GM18519 (cell line): ENCODE data around the gene PAX9.

Source experiments
- ATAC-seq: cut with Tn5 transposase; IDR thresholded peaks from one replicate; pipeline ENCODE4 v1.9.1; 2021; ENCODE audit warnings: mild to moderate bottlenecking, moderate library complexity; ENCODE audit not compliant: unreplicated experiment, low FRiP score

PAX9 gene

GRCh38 chr14:36661506-36662257 is at the start of gene PAX9:
PAX9 (plus strand) TSS chr14:36661860; CDS start chr14:36662090, 230 bp downstream.
- ATAC-seq, result peak; percentile 91

DNA sequence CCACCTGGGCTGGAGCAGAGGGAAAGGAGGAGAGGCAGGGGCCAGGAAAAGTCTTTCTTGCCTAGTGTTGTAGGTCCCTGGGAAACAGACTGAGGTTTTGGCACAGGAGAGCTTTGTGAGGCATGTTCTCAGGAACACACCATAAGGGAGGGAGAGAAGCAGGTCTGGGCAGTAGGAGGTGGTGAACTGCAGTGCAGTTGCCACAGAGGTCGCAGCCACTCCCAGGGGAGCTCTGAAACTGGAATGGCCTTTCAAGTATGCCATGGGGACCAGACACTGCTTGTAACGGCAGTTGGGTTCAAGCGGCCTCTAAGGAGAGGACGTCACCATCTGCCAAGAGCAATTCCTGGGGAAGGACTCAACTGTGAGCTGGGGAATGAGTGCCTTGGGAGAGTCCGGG is 43.8 kb upstream of the PAX9 start:
- ATAC-seq, result no peak

GRCh38 chr14:36618641-36619040 is 43.0 kb upstream of the PAX9 start:
- no peak for ATAC-seq

DNA sequence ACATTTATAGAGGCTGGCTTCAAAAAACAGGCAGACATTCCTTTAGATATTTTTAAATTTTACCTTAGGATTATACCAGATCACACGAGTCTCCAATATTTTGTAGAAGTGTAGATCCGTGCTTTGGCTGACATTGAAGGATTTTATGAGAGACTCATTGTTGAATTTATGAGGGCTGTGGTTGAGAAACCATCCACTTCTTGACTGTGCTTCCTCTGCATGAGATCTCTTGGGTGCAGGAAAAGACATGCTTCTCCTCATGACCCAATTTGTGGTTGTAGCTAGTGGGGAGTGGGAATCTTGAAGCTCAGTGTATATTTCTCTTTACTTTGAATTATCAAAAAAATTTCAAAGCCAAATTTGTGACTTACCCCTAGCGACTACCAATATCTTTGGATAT is 42.5 kb upstream of the PAX9 start:
- ATAC-seq, result no peak

DNA sequence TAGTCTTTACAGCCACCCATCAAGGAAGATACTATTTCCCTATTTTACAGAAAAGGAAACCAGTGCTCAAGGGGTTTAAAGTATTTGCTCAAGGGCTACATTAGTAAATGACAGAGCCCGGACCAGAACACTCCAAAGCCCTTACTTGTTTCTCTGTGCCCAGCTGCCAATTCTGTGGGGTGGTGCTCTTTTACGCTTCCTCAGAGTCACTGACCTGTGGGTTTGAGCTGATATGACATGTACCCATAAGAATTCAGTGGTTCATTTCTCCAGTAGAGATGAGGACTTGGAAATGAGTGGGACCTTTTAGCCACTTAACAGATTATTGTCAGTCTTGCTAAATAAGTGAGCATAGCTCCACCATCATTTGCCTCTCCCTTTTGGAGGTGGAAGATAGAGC is 41.8 kb upstream of the PAX9 start:
- ATAC-seq, result no peak

DNA sequence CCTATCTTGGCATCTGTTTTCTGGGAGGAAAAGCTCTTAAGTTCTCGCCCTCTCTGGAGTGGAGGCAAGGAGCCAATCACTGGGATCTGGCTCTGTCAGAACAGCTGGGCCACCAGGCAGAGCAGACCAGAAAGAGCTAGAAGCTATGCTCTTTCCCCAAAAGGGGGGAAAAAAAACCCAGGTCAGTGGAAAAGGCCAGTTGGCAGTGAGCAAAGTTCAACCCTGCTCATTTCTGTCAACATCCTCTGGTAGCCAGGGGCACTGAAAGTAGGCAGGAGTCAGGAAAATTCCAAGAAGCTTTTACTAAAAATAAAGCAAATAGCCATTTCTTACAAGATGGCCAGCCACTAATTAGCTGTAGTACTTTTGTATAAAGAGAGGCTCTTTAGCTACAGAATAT is 36.6 kb upstream of the PAX9 start:
- no peak for ATAC-seq

- no peak for ATAC-seq
Observed at GRCh38 chr14:36625436-36625835, 36.2 kb upstream of the PAX9 start.

- peak; percentile 72 for ATAC-seq
Observed at GRCh38 chr14:36626151-36626550, 35.5 kb upstream of the PAX9 start.

DNA sequence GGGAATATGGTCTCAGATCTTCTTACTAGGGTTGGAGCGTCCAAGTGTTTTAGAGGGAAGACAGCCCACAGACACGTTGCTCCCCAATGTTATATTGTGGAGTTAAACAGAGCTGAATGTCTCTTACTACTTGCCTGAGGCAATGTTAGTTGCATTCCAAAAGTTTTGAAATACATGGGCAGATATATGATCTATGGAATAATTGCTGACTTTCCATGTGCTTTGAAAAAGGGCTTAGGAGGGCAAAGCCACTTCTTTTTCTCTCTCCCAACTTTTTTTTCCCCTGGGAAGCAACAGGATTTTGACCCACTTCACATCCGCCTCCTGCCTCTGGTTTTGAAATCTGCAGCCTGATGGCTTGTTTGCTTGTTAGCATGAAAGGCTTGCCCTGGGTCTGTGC is 33.7 kb upstream of the PAX9 start:
- ATAC-seq, result no peak

GRCh38 chr14:36633580-36633979 is 28.1 kb upstream of the PAX9 start:
- no peak for ATAC-seq

DNA sequence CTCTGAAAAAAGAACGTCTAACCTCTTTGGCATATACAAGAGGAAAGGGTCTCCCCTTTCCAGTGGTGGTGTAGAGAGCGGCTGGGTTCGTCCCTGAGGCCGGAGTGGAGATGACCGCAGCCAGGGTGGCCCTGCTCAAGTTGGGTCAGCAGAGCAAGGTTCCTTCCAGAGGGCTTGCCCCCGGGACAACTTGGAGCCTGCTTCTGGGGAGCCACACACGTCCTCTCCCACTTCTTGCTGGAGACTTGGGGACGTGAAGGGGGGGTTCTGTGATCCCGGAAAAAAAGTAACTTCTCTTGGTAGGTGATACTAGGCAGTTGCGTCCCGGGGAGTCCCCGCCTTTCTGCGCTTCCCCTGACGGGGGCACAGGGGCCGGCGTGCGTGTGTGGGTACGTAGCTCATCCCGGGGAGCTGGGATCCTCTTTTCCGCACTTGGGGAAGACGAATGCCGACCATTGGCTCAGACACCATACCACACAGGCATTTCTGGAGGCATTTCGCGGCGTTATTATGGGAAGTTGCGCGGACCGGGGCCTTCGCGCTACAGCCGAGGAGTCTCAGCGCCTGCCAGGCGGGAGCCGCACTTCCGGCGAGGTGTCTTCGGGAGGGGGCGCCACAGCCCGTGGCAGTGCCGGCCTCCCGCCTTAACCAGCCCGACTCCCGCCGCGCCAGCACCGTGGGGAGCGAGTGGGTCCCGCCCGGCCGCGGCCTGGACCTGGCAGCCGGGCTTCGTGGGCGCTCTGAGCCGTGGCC is 14.8 kb upstream of the PAX9 start:
- no peak for ATAC-seq

GRCh38 chr14:36647417-36647823 is 14.2 kb upstream of the PAX9 start:
- ATAC-seq, result no peak

- no peak for ATAC-seq
Observed at GRCh38 chr14:36647824-36648753, 13.6 kb upstream of the PAX9 start.

DNA sequence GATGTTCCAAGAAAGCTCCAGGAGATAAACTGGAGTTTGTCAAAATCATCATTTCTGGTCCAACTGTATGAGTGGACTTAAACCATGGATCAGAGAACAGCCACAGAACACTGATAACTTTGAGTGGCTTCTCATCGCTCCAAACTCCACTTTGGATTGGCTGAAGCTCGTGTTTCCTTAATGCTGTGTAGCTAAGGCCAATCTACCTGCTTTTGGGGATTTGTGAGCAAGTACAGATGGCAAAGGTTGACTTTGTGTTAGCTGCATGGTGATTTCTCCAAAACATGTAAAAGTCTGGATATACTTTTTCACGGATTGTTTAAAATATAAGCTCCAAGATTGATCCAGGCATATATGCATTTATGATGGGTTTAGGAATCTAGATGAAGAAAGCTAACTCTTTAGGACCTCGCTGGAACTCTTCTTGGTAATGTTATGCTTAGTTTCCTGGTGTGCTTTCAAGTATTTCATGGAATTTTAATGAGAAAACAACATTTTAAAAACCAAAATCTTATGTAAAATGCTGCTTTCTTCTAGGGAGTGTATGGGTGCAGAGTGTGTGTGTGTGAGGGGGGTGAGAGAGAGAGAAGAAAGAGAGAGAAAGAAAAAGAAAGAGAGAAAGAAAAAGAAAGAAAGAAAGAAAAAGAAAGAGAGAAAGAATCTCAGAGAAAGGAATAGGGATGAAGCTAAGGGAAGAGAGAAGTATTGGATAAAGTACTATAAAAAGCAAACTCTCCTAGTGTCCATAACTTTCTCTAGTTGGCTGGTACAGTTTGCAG is 11.6 kb upstream of the PAX9 start:
- no peak for ATAC-seq

DNA sequence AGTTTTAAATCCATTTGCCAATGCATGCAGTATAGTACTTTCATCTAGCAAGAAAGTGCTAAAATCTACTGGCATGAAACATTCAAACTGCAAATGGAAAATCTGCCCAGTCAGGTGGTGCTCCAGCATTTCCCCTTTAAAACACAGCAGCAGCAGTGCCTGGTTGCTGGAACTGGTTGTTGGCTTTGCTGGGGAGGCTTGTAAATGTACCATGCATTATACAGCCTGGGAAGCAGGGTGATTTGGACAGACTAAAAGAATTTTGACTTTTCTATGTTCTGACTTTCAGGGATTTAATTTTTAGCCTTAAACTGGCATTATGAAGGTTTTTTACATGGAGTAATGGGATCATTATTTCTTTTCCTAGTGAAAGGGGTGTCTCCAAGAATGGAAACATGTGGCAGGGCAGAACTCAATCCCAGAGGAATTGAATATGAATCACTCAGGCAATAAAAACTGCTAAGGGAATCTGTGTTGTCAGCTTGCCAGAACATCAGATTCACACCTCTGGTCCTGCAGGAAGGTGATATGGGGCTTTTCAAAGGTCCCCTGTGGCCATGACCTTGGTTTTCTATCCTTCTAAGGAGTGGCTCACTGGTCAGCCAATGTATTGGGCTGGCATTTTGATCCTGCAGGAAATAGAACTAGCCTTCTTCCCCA is 9.0 kb upstream of the PAX9 start:
- no peak for ATAC-seq

GRCh38 chr14:36653413-36653812 is 8.2 kb upstream of the PAX9 start:
- ATAC-seq, result no peak

GRCh38 chr14:36653962-36654793 is 7.5 kb upstream of the PAX9 start:
- no peak for ATAC-seq

GRCh38 chr14:36654794-36655381 is 6.8 kb upstream of the PAX9 start:
- no peak for ATAC-seq
